NB4 (cell line): Measurements from ENCODE around the gene PBX1.

Experiments used
- DNase-seq: peaks from one replicate; pipeline ENCODE4 v3.0.0; 2010; ENCODE audit warnings: low read depth
- H3K4me3 ChIP-seq: one replicate; pipeline ENCODE4 v1.5.1; 2011; ENCODE audit warnings: mild to moderate bottlenecking, low read depth, low read length, moderate library complexity
- CTCF ChIP-seq: IDR thresholded peaks from one replicate; pipeline ENCODE4 v1.5.1; 2012; ENCODE audit warnings: low read depth, low read length
- MYC ChIP-seq: IDR thresholded peaks from 2 replicates; pipeline ENCODE4 v1.6.1; 2011; ENCODE audit warnings: low read depth, low read length
- POLR2A ChIP-seq: IDR thresholded peaks from 2 replicates; pipeline ENCODE4 v1.6.1; 2011; ENCODE audit warnings: mild to moderate bottlenecking; ENCODE audit not compliant: insufficient read length; ENCODE audit errors: extremely low read depth
- TF ChIP-seq, protein P1 (sequence below): IDR thresholded peaks from 2 replicates; pipeline ENCODE4 v1.6.1; 2011; ENCODE audit warnings: low read depth, low read length

PBX1 gene

DNA sequence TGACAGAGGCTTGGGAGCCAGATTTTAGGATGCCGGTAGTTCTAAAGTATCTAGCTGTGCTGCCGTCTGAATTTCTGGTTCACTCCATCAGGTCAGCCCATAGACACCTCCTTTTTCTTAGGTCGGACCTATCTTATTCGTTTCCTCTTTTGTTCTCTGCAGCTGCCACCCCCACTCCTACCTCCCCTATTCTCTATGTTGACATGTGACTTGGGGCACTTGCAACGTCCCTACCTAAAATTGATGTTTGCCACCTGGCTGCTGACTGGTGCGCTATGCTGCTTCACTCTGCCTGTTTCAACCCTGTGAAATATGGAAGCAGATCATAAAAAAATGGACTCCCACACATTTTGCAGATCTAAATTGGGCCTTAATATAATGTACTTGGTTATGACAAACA, 55.3 kb downstream of the PBX1 start:
- H3K4me3 ChIP-seq: no peak overlapping the region
- DNase-seq: no peak
- no peak for TF ChIP-seq POLR2A
- TF ChIP-seq CTCF: no peak
- TF ChIP-seq, protein P1, sequence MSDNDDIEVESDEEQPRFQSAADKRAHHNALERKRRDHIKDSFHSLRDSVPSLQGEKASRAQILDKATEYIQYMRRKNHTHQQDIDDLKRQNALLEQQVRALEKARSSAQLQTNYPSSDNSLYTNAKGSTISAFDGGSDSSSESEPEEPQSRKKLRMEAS: no peak
- no peak for TF ChIP-seq MYC

DNA sequence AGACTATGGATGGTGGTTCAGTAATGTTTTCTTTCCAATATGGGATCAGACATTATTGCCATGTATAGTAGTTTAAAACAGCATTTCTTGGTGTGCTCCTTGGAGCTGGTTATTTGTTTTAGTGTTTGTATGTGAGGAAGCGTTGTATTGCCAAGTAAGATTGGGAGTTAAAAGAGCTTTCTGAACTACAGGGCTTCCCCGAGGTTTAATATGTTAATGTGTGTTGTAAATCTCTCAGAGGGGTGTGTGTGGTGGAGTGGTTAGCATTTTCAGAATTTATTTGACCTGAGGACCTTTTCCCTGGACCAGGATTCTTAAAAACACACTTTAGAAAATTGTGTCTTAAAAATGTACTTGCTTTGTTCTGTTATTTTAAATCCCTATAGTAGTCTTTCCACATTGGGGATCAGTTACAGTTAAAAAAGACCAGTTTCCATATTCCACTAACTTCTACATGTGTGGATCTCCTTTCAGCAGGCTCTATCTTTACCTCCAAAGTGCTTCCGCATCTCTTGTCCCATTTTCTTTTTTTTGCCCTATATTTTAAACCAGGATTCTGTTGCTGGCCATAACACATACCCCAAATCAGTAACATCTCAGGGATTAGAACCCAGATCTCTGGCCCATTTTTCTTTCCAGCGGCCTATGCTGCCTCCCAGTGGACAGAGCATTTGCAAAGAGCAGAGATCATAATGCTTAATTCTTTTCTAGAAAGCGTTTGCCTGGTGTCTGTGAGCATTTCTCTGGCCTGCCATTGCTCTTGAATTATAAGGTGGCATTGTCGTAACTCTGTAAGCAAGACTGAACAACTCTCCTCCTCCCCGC, 58.6 kb downstream of the PBX1 start:
- no peak overlapping the region for H3K4me3 ChIP-seq
- peak; percentile 34 for TF ChIP-seq CTCF
- TF ChIP-seq, protein P1: no peak
- peak; percentile 22 for DNase-seq

- no peak for DNase-seq
- no peak overlapping the region for H3K4me3 ChIP-seq
- TF ChIP-seq, protein P1: no peak
- TF ChIP-seq POLR2A: no peak
- no peak for TF ChIP-seq MYC
- no peak for TF ChIP-seq CTCF
Observed at GRCh38 chr1:164618202-164618564, 59.2 kb downstream of the PBX1 start.

DNA sequence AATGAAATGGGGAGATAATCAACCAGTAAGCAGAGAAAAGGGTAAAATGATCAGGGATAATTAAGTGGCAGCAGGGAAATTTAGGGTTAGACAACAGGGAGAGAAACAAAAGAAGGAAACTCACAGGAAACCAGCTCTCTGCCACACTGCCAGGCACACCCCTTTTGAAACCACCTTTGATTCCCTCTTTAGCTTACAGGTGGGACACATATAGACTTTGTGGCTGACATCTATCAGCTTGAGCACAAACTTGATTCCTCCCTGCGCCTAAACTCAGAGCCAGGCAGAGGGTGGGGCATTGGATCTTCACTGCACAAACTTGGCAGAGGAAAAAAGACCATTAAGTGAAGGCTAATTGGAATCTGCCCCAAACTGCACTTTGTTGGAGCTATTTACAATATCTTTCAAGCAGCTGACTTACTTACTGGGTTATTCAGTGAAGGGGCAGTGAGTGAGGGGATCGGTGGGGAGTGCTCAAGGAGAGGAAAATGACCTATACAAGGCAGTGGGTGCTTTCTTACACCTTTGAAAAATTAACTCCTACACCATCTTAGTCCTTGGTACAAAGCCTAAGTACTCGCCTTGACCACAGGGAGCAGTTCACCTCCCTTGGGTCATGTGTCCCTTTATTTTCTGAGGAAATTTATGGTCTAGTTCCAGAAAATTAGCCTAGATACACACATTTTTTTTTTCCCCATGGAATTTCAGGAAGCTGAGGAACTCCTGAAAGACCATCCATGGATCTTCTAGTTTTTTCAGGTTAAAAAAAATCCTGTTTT, 60.2 kb downstream of the PBX1 start:
- DNase-seq: no peak
- no peak for TF ChIP-seq POLR2A
- TF ChIP-seq, protein P1: no peak
- no peak for TF ChIP-seq CTCF
- no peak for TF ChIP-seq MYC

GRCh38 chr1:164622068-164622845, 63.3 kb downstream of the PBX1 start:
- TF ChIP-seq CTCF: no peak
- TF ChIP-seq MYC: no peak
- TF ChIP-seq, protein P1: no peak
- TF ChIP-seq POLR2A: no peak
- DNase-seq: no peak
- H3K4me3 ChIP-seq: no peak overlapping the region

More for the DNA sequence above, 60.2 kb downstream of the PBX1 start:
- H3K4me3 ChIP-seq: no peak overlapping the region
